ENCODE measurements around the gene RYR1. TPM values are rescaled to one million over a fixed set of nuclear protein-coding genes. Genes with fewer than 3 reads are reported as not detected.
"Not testable (repeated sequence)": the region's sequence is repeated elsewhere in the genome, so short reads cannot be mapped to it uniquely, and the experiment has no call there.

The RYR1 gene
- polyA plus RNA-seq, 1 experiment, result not detected

DNA sequence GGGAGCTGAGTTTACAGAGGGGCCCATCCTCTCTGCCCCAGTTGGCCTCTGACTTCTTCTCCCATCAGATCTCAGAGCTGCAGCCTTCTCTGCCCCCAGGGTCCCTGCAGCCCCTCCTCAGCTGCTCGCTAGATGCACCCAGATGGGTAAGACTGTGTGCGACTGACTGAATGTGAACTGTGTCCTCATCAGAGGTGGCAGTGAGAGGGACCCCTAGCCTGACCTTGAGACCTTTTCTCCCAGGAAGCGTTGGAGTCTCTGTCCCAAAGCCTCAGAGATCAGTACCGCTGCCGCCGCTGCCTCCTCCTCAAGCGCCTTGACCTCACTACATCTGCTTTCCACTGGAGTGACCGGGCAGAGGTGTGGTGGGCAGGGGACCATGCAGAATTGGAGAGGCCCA is 28.2 kb upstream of the RYR1 start:
- no peak overlapping the region for H3K4me3 ChIP-seq (ENCODE audit: low read depth, low read length)
- no peaks in the 10 kb centered on the region for H3K9me3 ChIP-seq (ENCODE audit: control insufficient read depth, insufficient read depth, low read length)
- no peak for DNase-seq (ENCODE audit: low read depth, low spot score)
- CTCF ChIA-PET, result interaction anchor here (0.9 to 3.8 kb wide), 4 partner anchors 9 to 526 kb away, joined by 3 to 67 read pairs (median 22); partner anchors contain the start of genes MRPS12 and SARS2
- TF ChIP-seq CTCF (IDR thresholded peaks at IDR 0.05; ENCODE audit: low read depth, low read length), result no peak
- H3K27me3 ChIP-seq (ENCODE audit: control insufficient read depth, insufficient read depth, low read length), result no peaks in the 10 kb centered on the region
- no peak overlapping the region for H3K27ac ChIP-seq (ENCODE audit: low read depth, low read length)
- POLR2A ChIA-PET, result no interaction called here

GRCh38 chr19:38409631-38410133 is 23.8 kb upstream of the RYR1 start:
- H3K9me3 ChIP-seq (ENCODE audit: control insufficient read depth, insufficient read depth, low read length), result no peaks in the 10 kb centered on the region
- CTCF ChIA-PET, result no interaction called here
- no peak for TF ChIP-seq CTCF (IDR thresholded peaks at IDR 0.05; ENCODE audit: low read depth, low read length)
- POLR2A ChIA-PET, result no interaction called here
- DNase-seq (ENCODE audit: low read depth, low spot score), result no peak
- no peak overlapping the region for H3K27ac ChIP-seq (ENCODE audit: low read depth, low read length)
- no peaks in the 10 kb centered on the region for H3K27me3 ChIP-seq (ENCODE audit: control insufficient read depth, insufficient read depth, low read length)
- no peak overlapping the region for H3K4me3 ChIP-seq (ENCODE audit: low read depth, low read length)

DNA sequence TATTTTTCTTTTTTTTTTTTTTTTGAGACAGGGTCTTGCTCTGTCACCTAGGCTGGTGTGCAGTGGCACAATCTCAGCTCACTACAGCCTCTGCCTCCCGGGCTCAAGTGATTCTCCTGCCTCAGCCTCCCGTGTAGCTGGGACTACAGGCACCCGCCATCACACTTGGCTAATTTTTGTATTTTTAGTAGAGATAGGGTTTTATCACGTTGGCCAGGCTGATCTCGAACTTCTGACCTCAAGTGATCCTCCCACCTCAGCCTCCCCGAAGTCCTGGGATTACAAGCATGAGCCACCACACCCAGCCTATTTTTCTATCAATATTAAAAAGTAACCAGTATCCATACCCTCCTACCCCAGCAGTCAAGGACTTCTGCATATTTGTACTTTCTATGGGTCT is 23.1 kb upstream of the RYR1 start:
- CTCF ChIA-PET, result interaction anchor here (1.5 kb wide), 1 partner anchor 8 kb away, joined by 6 read pairs; the partner anchor contains the start of gene FAM98C
- H3K27me3 ChIP-seq (ENCODE audit: control insufficient read depth, insufficient read depth, low read length); DNase-seq (ENCODE audit: low read depth, low spot score); H3K27ac ChIP-seq (ENCODE audit: low read depth, low read length); H3K4me3 ChIP-seq (ENCODE audit: low read depth, low read length); H3K9me3 ChIP-seq (ENCODE audit: control insufficient read depth, insufficient read depth, low read length); POLR2A ChIA-PET: not testable (repeated sequence)

DNA sequence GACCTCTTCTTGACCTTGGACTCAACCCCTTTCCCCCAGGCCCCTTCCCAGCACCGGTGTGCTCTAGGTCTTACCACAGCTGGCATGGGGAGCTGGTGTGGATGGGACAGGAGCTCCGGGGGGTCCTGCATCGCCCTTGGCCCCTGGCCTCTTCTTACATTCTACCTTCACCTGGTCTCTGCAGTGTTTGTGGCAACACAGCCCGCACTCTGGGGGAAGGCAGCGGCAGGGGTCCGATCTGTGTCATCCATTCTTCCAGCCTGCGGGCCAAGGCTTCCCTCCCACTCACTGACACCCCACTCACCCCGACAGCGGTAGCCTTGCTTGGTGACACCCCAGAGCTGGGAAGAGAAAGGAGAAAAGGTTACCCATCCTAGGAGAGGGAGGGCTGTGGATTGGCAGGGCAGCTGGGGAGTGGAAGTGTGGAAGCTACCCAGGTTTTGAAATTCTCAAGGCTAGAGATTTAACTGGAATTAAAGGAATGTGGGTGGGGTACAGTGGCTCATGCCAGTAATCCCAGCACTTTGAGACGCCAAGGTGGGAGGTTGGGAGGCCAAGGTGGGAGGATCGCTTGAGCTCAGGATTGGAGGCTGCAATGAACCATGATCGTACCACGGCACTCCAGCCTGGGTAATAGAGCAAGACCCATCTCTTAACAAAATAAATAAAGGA is 22.3 kb upstream of the RYR1 start:
- CTCF ChIA-PET, result interaction anchor here (0.6 to 1.5 kb wide), 2 partner anchors 8 to 522 kb away, joined by 3 to 6 read pairs; partner anchors contain the start of gene FAM98C
- no peak for TF ChIP-seq CTCF (IDR thresholded peaks at IDR 0.05; ENCODE audit: low read depth, low read length)
- POLR2A ChIA-PET, result interaction anchor here (0.6 kb wide), 1 partner anchor 218 kb away, joined by 3 read pairs; no protein-coding TSS in a partner anchor
- DNase-seq (ENCODE audit: low read depth, low spot score), result no peak
- Histone ChIP-seq H3K4me3 (ENCODE audit: low read depth, low read length) (no peak overlapping the region), H3K27ac (ENCODE audit: low read depth, low read length) (no peak overlapping the region), H3K27me3 (ENCODE audit: control insufficient read depth, insufficient read depth, low read length) (no peaks in the 10 kb centered on the region), H3K9me3 (ENCODE audit: control insufficient read depth, insufficient read depth, low read length) (no peaks in the 10 kb centered on the region)

GRCh38 chr19:38411898-38412297 is 21.6 kb upstream of the RYR1 start:
- H3K9me3 ChIP-seq (ENCODE audit: control insufficient read depth, insufficient read depth, low read length); H3K4me3 ChIP-seq (ENCODE audit: low read depth, low read length); H3K27ac ChIP-seq (ENCODE audit: low read depth, low read length); DNase-seq (ENCODE audit: low read depth, low spot score); H3K27me3 ChIP-seq (ENCODE audit: control insufficient read depth, insufficient read depth, low read length): not testable (repeated sequence)
- ChIA-PET POLR2A (interaction anchor here (0.6 kb wide), 1 partner anchor 218 kb away, joined by 3 read pairs; no protein-coding TSS in a partner anchor), CTCF (interaction anchor here (0.6 to 2.5 kb wide), 4 partner anchors 9 to 521 kb away, joined by 3 to 20 read pairs (median 4); partner anchors contain the start of gene FAM98C)

DNA sequence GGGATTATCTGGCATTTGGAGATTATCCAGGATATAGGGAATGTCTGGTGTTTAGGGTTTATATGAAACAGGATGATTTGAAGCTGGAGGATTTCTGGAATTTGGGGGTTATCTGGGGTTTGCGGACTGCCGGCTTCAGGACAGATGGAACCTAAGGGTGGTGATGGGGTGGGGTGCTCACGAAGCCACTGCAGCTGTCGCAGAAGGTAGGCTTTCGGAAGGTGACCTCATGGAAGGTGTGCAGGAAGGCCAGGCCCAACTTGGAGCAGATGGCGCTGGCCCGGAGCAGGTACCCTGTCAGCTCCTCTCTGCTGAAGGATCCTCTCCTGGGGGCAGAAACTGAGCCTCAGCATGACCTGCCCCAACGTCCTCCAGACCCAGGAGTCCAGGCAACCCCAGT is 21.0 kb upstream of the RYR1 start:
- ChIA-PET CTCF (interaction anchor here (0.8 to 2.5 kb wide), 2 partner anchors 10 to 221 kb away, joined by 3 to 20 read pairs; partner anchors contain the start of gene FAM98C), POLR2A (no interaction called here)
- DNase-seq (ENCODE audit: low read depth, low spot score), result no peak
- Histone ChIP-seq H3K4me3 (ENCODE audit: low read depth, low read length) (no peak overlapping the region), H3K27me3 (ENCODE audit: control insufficient read depth, insufficient read depth, low read length) (peaks cover 6% of the 10 kb centered on the region), H3K27ac (ENCODE audit: low read depth, low read length) (no peak overlapping the region), H3K9me3 (ENCODE audit: control insufficient read depth, insufficient read depth, low read length) (no peaks in the 10 kb centered on the region)
- no peak for TF ChIP-seq CTCF (IDR thresholded peaks at IDR 0.05; ENCODE audit: low read depth, low read length)
